GM23338 (cell line): Measurements from ENCODE around the gene ANKRD18A. TPM values are rescaled to one million over a fixed set of nuclear protein-coding genes. Genes with fewer than 3 reads are reported as not detected.

ENCODE experiments used
- ATAC-seq: fragments of 200-7000 bp; cut with Tn5 transposase; 3 replicates; pipeline ENCODE4 v1.9.1; 2020
- DNase-seq: peaks from one replicate; pipeline ENCODE4 v3.0.0-alpha.2; 2015; ENCODE audit warnings: low spot score
- H2AFZ ChIP-seq: fragments of 200-600 bp; sonication (generic); 2 replicates; pipeline ENCODE4 v1.8.0; 2016; ENCODE audit warnings: antibody characterized with exemption, mild to moderate bottlenecking, moderate library complexity
- H3F3A ChIP-seq: fragments of 200-600 bp; sonication (generic); replicated peaks from 2 replicates; pipeline ENCODE4 v1.8.0; 2017; ENCODE audit warnings: antibody characterized with exemption, mixed run types, low read depth
- H3K27ac ChIP-seq: fragments of 200-600 bp; sonication (generic); 2 replicates; pipeline ENCODE4 v1.6.1; 2016; ENCODE audit warnings: low read depth
- H3K27me3 ChIP-seq: fragments of 200-600 bp; sonication (generic); 2 replicates; pipeline ENCODE4 v1.8.0; 2016; ENCODE audit warnings: mild to moderate bottlenecking, mixed run types, moderate library complexity; ENCODE audit not compliant: insufficient read depth
- H3K36me3 ChIP-seq: fragments of 200-600 bp; sonication (generic); 2 replicates; pipeline ENCODE4 v1.8.0; 2016; ENCODE audit warnings: mild to moderate bottlenecking; ENCODE audit not compliant: insufficient read depth
- H3K4me1 ChIP-seq: fragments of 200-600 bp; sonication (generic); 2 replicates; pipeline ENCODE4 v1.8.0; 2016; ENCODE audit warnings: mild to moderate bottlenecking, moderate library complexity; ENCODE audit not compliant: insufficient read depth
- H3K4me2 ChIP-seq: fragments of 200-600 bp; sonication (generic); 2 replicates; pipeline ENCODE4 v1.7.1; 2017; ENCODE audit warnings: mixed run types
- H3K4me3 ChIP-seq: fragments of 200-600 bp; sonication (generic); 2 replicates; pipeline ENCODE4 v1.6.1; 2016; ENCODE audit warnings: mixed run types
- H3K79me2 ChIP-seq: fragments of 200-600 bp; sonication (generic); replicated peaks from 2 replicates; pipeline ENCODE4 v1.8.0; 2017; ENCODE audit warnings: mild to moderate bottlenecking; ENCODE audit not compliant: insufficient read depth
- H3K9me2 ChIP-seq: fragments of 200-600 bp; sonication (generic); 2 replicates; pipeline ENCODE4 v1.8.0; 2017; ENCODE audit not compliant: insufficient read depth
- H4K20me1 ChIP-seq: fragments of 200-600 bp; sonication (generic); replicated peaks from 2 replicates; pipeline ENCODE4 v1.8.0; 2017; ENCODE audit warnings: mild to moderate bottlenecking; ENCODE audit not compliant: insufficient read depth
- H3K27ac Mint-ChIP-seq: 2 replicates; pipeline ENCODE4 v1.8.0; 2020; ENCODE audit warnings: inconsistent platforms, mild to moderate bottlenecking, moderate library complexity, mixed read lengths
- H3K27me3 Mint-ChIP-seq: 3 replicates; pipeline ENCODE4 v1.8.0; 2022; ENCODE audit warnings: low read depth, mild to moderate bottlenecking, moderate library complexity, mixed read lengths, inconsistent platforms; ENCODE audit not compliant: insufficient read depth, poor library complexity
- H3K36me3 Mint-ChIP-seq: 3 replicates; pipeline ENCODE4 v1.8.0; 2021; ENCODE audit warnings: low read depth, mild to moderate bottlenecking, inconsistent platforms, moderate library complexity, mixed read lengths
- H3K4me1 Mint-ChIP-seq: 3 replicates; pipeline ENCODE4 v1.8.0; 2020; ENCODE audit warnings: mild to moderate bottlenecking, inconsistent platforms, mixed read lengths
- H3K4me3 Mint-ChIP-seq: 3 replicates; pipeline ENCODE4 v1.8.0; 2021; ENCODE audit warnings: moderate library complexity, mild to moderate bottlenecking, inconsistent platforms, mixed read lengths
- H3K9me3 Mint-ChIP-seq: 3 replicates; pipeline ENCODE4 v1.8.0; 2020; ENCODE audit warnings: moderate library complexity, mild to moderate bottlenecking, inconsistent platforms, mixed read lengths
- CREB1 ChIP-seq: fragments of 250-450 bp; sonication (Bioruptor Pico); IDR thresholded peaks from 2 replicates; pipeline ENCODE4 v1.5.0; 2020; ENCODE audit warnings: low read depth, mild to moderate bottlenecking, moderate library complexity
- EZH2 ChIP-seq: fragments of 200-600 bp; sonication (generic); IDR thresholded peaks from one replicate; pipeline ENCODE4 v1.8.0; 2017; ENCODE audit warnings: antibody characterized with exemption, mild to moderate bottlenecking, low read depth; ENCODE audit not compliant: unreplicated experiment
- EZH2phosphoT487 ChIP-seq: fragments of 200-600 bp; sonication (generic); IDR thresholded peaks from one replicate; pipeline ENCODE4 v1.8.1; 2018; ENCODE audit warnings: antibody characterized with exemption; ENCODE audit not compliant: unreplicated experiment
- NANOG ChIP-seq: IDR thresholded peaks from 2 replicates; pipeline ENCODE4 v1.6.1; 2016; ENCODE audit warnings: antibody characterized with exemption, borderline replicate concordance
- REST ChIP-seq: IDR thresholded peaks from one replicate; pipeline ENCODE4 v1.6.1; 2018; ENCODE audit warnings: antibody characterized with exemption; ENCODE audit not compliant: unreplicated experiment
- STAT1 ChIP-seq: IDR thresholded peaks from one replicate; pipeline ENCODE4 v1.6.1; 2016; ENCODE audit warnings: antibody characterized with exemption; ENCODE audit not compliant: unreplicated experiment
- ZNF114 ChIP-seq: fragments of 250-450 bp; sonication (Bioruptor Pico); IDR thresholded peaks from 2 replicates; pipeline ENCODE4 v1.5.0; 2020; ENCODE audit warnings: mild to moderate bottlenecking, moderate library complexity
- ZNF331 ChIP-seq: fragments of 250-450 bp; sonication (Bioruptor Pico); IDR thresholded peaks from 2 replicates; pipeline ENCODE4 v1.5.0; 2020; ENCODE audit warnings: low read depth, mild to moderate bottlenecking, moderate library complexity
- polyA plus RNA-seq: library from polyadenylated mRNA; unstranded; fragments of >200 nt; fragmentation: Nextera tagmentation; extraction: Ambion mirVana; gene quantifications from 2 replicates; pipeline ENCODE4 v1.2.1, GENCODE V29; 2016
- total RNA-seq: library from RNA; depleted of rRNA; stranded (reverse); fragments of >200 nt; shearing (Covaris generic); gene quantifications from 2 replicates; pipeline ENCODE4 v1.2.3, GENCODE V29; 2014
- TF ChIP-seq, protein P1 (sequence below), 2 experiments: fragments of 200-600 bp in 1 of 2; sonication (generic) in 1 of 2; conservative IDR thresholded peaks; 2 replicates each; pipeline versions ENCODE4 v1.5.1 to v1.6.1; 2016 to 2017; ENCODE audit warnings: antibody characterized with exemption in 2 of 2, low read depth in 2 of 2, mild to moderate bottlenecking in 2 of 2, moderate library complexity in 1 of 2
- TF ChIP-seq, protein P2 (sequence below): IDR thresholded peaks from 2 replicates; pipeline ENCODE4 v1.6.1; 2016; ENCODE audit warnings: antibody characterized with exemption

The ANKRD18A gene
- total and polyA plus RNA-seq, 2 experiments from 2014 or later = 2.7 to 6.9 TPM

DNA sequence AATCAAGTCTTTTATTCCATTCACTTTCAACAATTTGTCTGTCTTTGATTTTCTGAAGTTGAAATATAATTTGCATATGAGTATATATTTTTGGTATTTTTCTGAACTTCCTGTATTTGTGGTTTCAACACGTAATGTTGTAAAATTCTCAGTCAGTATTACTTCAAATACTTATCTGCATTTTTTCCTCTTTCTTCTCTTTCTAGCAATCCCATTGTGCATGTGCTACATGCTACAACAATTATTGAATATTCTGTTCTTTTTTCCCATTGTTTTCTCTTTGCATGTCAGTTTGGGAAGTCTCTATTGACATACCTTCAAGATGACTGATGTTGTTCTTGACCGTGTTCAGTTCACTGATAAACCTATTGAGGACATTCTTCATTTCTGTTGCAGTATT, 5.6 kb upstream of the ANKRD18A start:
- Mint-ChIP-seq H3K36me3 (peaks cover 21% of the 10 kb centered on the region), H3K27me3 (peaks cover 18% of the 10 kb centered on the region), H3K4me3 (no peak overlapping the region), H3K9me3 (peaks cover 18% of the 10 kb centered on the region), H3K4me1 (peaks cover 6% of the 10 kb centered on the region; the same call in 2 of the 3 replicates), H3K27ac (no peak overlapping the region)
- peaks cover 38% of the 10 kb centered on the region for H3K27me3 ChIP-seq
- ATAC-seq (no peak), DNase-seq (no peak)
- peaks cover 9% of the 10 kb centered on the region for H3K36me3 ChIP-seq
- H2AFZ ChIP-seq = no peak overlapping the region
- no peak overlapping the region for H3K4me2 ChIP-seq
- no peak overlapping the region for H3K27ac ChIP-seq
- no peaks in the 10 kb centered on the region for H3K79me2 ChIP-seq
- H4K20me1 ChIP-seq = no peaks in the 10 kb centered on the region
- no peaks in the 10 kb centered on the region for H3K9me2 ChIP-seq
- H3K4me1 ChIP-seq = peaks cover 5% of the 10 kb centered on the region; the same call in 1 of the 2 replicates
- TF ChIP-seq ZNF114 (CRISPR knock-in tag) = no peak
- TF ChIP-seq EZH2 = no peak
- no peak for TF ChIP-seq CREB1
- TF ChIP-seq REST = no peak
- TF ChIP-seq, protein P1, sequence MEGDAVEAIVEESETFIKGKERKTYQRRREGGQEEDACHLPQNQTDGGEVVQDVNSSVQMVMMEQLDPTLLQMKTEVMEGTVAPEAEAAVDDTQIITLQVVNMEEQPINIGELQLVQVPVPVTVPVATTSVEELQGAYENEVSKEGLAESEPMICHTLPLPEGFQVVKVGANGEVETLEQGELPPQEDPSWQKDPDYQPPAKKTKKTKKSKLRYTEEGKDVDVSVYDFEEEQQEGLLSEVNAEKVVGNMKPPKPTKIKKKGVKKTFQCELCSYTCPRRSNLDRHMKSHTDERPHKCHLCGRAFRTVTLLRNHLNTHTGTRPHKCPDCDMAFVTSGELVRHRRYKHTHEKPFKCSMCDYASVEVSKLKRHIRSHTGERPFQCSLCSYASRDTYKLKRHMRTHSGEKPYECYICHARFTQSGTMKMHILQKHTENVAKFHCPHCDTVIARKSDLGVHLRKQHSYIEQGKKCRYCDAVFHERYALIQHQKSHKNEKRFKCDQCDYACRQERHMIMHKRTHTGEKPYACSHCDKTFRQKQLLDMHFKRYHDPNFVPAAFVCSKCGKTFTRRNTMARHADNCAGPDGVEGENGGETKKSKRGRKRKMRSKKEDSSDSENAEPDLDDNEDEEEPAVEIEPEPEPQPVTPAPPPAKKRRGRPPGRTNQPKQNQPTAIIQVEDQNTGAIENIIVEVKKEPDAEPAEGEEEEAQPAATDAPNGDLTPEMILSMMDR (conservative IDR thresholded peaks at IDR 0.05; ENCODE audit: low read depth in 2 of 2) = no peak
- no peak for TF ChIP-seq NANOG
- TF ChIP-seq, protein P2, sequence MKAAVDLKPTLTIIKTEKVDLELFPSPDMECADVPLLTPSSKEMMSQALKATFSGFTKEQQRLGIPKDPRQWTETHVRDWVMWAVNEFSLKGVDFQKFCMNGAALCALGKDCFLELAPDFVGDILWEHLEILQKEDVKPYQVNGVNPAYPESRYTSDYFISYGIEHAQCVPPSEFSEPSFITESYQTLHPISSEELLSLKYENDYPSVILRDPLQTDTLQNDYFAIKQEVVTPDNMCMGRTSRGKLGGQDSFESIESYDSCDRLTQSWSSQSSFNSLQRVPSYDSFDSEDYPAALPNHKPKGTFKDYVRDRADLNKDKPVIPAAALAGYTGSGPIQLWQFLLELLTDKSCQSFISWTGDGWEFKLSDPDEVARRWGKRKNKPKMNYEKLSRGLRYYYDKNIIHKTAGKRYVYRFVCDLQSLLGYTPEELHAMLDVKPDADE = no peak
- TF ChIP-seq ZNF331 (CRISPR knock-in tag) = no peak
- no peak for TF ChIP-seq STAT1
- no peak for TF ChIP-seq EZH2phosphoT487
- H3F3A ChIP-seq = no peaks in the 10 kb centered on the region
- no peak overlapping the region for H3K4me3 ChIP-seq
